ENCODE results near the gene OSBPL3.

OSBPL3 gene

DNA sequence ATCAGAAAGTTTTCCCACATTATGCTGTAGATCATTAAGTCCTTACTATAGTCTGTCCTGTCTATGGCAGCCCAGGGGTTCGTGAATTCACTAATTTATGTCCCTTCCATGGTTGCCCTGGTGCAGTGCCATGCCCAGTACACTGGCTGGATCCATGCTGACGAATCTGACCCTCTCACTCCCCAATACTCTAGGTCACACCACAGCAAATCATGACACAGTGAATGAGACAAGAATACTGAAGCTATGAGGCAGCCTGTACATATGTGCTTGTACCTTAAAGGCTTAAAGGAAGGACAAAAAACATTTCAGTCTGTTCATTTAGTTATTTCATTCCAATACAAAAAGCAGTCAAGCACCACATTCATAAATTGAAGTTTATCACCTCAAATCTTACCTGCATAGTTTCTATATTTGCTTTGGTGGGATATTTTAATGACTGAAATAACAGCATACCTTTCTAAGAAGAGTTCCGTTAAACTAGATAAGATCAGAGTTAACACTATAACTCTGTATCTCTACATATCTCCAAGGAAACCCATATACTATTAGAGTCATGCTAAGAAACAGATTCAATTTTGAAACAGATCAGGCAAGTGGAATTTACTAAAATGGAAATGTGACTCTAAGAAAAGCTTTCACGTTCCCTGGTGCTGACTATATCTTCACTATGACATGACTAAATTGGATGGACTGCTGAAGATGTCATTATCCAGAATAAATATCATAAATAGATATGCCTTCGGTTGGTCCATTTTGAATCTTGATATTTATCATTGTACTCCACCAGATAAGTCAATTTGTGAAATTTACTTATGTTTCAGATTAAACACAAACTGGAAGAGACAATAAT is 36.7 kb downstream of the OSBPL3 start:
- Histone ChIP-seq H3K4me3 (ENCODE audit: insufficient read depth, low read depth, low read length) (no peak overlapping the region), H3K4me1 (ENCODE audit: control insufficient read depth, insufficient read depth, low read length) (no peaks in the 10 kb centered on the region), H3K27me3 (ENCODE audit: control insufficient read depth, insufficient read depth, low read length, poor library complexity, severe bottlenecking) (no peaks in the 10 kb centered on the region), H3K36me3 (ENCODE audit: control insufficient read depth, insufficient read depth, low read length) (no peaks in the 10 kb centered on the region), H3K9me3 (ENCODE audit: control insufficient read depth, low read length) (no peaks in the 10 kb centered on the region), H3K27ac (ENCODE audit: insufficient read depth, low read depth, low read length, poor library complexity, severe bottlenecking) (no peak overlapping the region)
- 86 to 87% methylated on average over 4 to 5 of the region's 5 CpGs for WGBS, 2 experiments

GRCh38 chr7:24942226-24942625 is 37.8 kb downstream of the OSBPL3 start:
- H3K4me1 ChIP-seq (ENCODE audit: control insufficient read depth, insufficient read depth, low read length), result no peaks in the 10 kb centered on the region
- WGBS, 2 experiments, result 83 to 89% methylated on average over 5 of the region's 5 CpGs
- H3K27me3 ChIP-seq (ENCODE audit: control insufficient read depth, insufficient read depth, low read length, poor library complexity, severe bottlenecking), result no peaks in the 10 kb centered on the region
- H3K4me3 ChIP-seq (ENCODE audit: insufficient read depth, low read depth, low read length), result no peak overlapping the region
- H3K9me3 ChIP-seq (ENCODE audit: control insufficient read depth, low read length), result no peaks in the 10 kb centered on the region
- no peak overlapping the region for H3K27ac ChIP-seq (ENCODE audit: insufficient read depth, low read depth, low read length, poor library complexity, severe bottlenecking)
- no peaks in the 10 kb centered on the region for H3K36me3 ChIP-seq (ENCODE audit: control insufficient read depth, insufficient read depth, low read length)

GRCh38 chr7:24939416-24939815 is 40.6 kb downstream of the OSBPL3 start:
- Histone ChIP-seq H3K36me3 (ENCODE audit: control insufficient read depth, insufficient read depth, low read length) (no peaks in the 10 kb centered on the region), H3K9me3 (ENCODE audit: control insufficient read depth, low read length) (no peaks in the 10 kb centered on the region), H3K4me1 (ENCODE audit: control insufficient read depth, insufficient read depth, low read length) (no peaks in the 10 kb centered on the region), H3K4me3 (ENCODE audit: insufficient read depth, low read depth, low read length) (no peak overlapping the region), H3K27me3 (ENCODE audit: control insufficient read depth, insufficient read depth, low read length, poor library complexity, severe bottlenecking) (no peaks in the 10 kb centered on the region), H3K27ac (ENCODE audit: insufficient read depth, low read depth, low read length, poor library complexity, severe bottlenecking) (no peak overlapping the region)
- 92 to 100% methylated on average over 1 of the region's 1 CpG for WGBS, 2 experiments

DNA sequence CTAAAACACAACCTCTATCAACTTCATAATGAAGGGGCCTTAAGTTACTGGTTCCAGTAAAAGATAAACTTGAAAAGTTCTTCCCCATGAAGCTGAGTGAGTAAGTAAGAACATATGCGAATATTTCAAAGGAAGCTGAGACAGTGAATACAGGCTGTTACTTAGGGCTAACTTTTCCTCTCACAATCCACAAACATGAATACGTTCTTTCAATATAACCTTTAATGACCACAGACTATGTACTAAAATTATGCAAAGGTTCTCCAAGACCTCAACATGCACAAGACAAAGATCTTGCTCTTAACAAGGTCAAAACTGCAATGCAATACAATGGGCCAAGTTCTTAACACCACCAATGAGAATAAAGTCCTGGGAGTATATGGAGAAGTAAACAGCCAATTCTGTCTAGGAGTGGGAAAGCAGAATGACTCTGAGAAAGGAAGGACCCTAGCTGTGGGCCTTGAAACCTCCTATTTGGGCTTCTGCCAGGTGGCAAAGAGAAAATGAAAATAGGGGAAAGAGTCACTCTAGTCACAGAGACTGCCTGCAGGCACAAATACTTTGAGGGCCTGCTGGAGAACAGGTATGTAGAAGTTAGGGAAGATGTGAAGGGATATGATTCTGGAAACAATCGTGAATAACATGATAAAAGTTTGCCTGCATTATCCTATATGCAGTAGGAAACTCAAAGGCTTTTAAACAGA is 43.7 kb downstream of the OSBPL3 start:
- Histone ChIP-seq H3K4me3 (ENCODE audit: insufficient read depth, low read depth, low read length) (no peak overlapping the region), H3K9me3 (ENCODE audit: control insufficient read depth, low read length) (no peaks in the 10 kb centered on the region), H3K27ac (ENCODE audit: insufficient read depth, low read depth, low read length, poor library complexity, severe bottlenecking) (no peak overlapping the region), H3K4me1 (ENCODE audit: control insufficient read depth, insufficient read depth, low read length) (peaks cover 11% of the 10 kb centered on the region), H3K36me3 (ENCODE audit: control insufficient read depth, insufficient read depth, low read length) (no peaks in the 10 kb centered on the region), H3K27me3 (ENCODE audit: control insufficient read depth, insufficient read depth, low read length, poor library complexity, severe bottlenecking) (no peaks in the 10 kb centered on the region)
- 82 to 88% methylated on average over 3 of the region's 3 CpGs for WGBS, 2 experiments

- Histone ChIP-seq H3K9me3 (ENCODE audit: control insufficient read depth, low read length) (no peaks in the 10 kb centered on the region), H3K27me3 (ENCODE audit: control insufficient read depth, insufficient read depth, low read length, poor library complexity, severe bottlenecking) (no peaks in the 10 kb centered on the region), H3K27ac (ENCODE audit: insufficient read depth, low read depth, low read length, poor library complexity, severe bottlenecking) (no peak overlapping the region), H3K36me3 (ENCODE audit: control insufficient read depth, insufficient read depth, low read length) (no peaks in the 10 kb centered on the region), H3K4me3 (ENCODE audit: insufficient read depth, low read depth, low read length) (no peak overlapping the region), H3K4me1 (ENCODE audit: control insufficient read depth, insufficient read depth, low read length) (peaks cover 11% of the 10 kb centered on the region)
- 94 to 100% methylated on average over 2 of the region's 2 CpGs for WGBS, 2 experiments
Observed at GRCh38 chr7:24933298-24933697, 46.7 kb downstream of the OSBPL3 start.

GRCh38 chr7:24932815-24933214 is 47.2 kb downstream of the OSBPL3 start:
- no peaks in the 10 kb centered on the region for H3K27me3 ChIP-seq (ENCODE audit: control insufficient read depth, insufficient read depth, low read length, poor library complexity, severe bottlenecking)
- WGBS, 2 experiments, result 85 to 89% methylated on average over 10 of the region's 10 CpGs
- H3K27ac ChIP-seq (ENCODE audit: insufficient read depth, low read depth, low read length, poor library complexity, severe bottlenecking), result no peak overlapping the region
- peaks cover 11% of the 10 kb centered on the region for H3K4me1 ChIP-seq (ENCODE audit: control insufficient read depth, insufficient read depth, low read length)
- H3K4me3 ChIP-seq (ENCODE audit: insufficient read depth, low read depth, low read length), result no peak overlapping the region
- no peaks in the 10 kb centered on the region for H3K9me3 ChIP-seq (ENCODE audit: control insufficient read depth, low read length)
- H3K36me3 ChIP-seq (ENCODE audit: control insufficient read depth, insufficient read depth, low read length), result no peaks in the 10 kb centered on the region

- Histone ChIP-seq H3K27ac (ENCODE audit: insufficient read depth, low read depth, low read length, poor library complexity, severe bottlenecking) (no peak overlapping the region), H3K4me1 (ENCODE audit: control insufficient read depth, insufficient read depth, low read length) (peaks cover 11% of the 10 kb centered on the region), H3K36me3 (ENCODE audit: control insufficient read depth, insufficient read depth, low read length) (no peaks in the 10 kb centered on the region), H3K4me3 (ENCODE audit: insufficient read depth, low read depth, low read length) (no peak overlapping the region), H3K9me3 (ENCODE audit: control insufficient read depth, low read length) (no peaks in the 10 kb centered on the region), H3K27me3 (ENCODE audit: control insufficient read depth, insufficient read depth, low read length, poor library complexity, severe bottlenecking) (no peaks in the 10 kb centered on the region)
- 70 to 71% methylated on average over 3 of the region's 3 CpGs for WGBS, 2 experiments
Observed at GRCh38 chr7:24932389-24932788, 47.6 kb downstream of the OSBPL3 start.

- no peak overlapping the region for H3K4me3 ChIP-seq (ENCODE audit: insufficient read depth, low read depth, low read length)
- H3K27me3 ChIP-seq (ENCODE audit: control insufficient read depth, insufficient read depth, low read length, poor library complexity, severe bottlenecking), result no peaks in the 10 kb centered on the region
- H3K36me3 ChIP-seq (ENCODE audit: control insufficient read depth, insufficient read depth, low read length), result no peaks in the 10 kb centered on the region
- 79 to 81% methylated on average over 3 of the region's 3 CpGs for WGBS, 2 experiments
- H3K27ac ChIP-seq (ENCODE audit: insufficient read depth, low read depth, low read length, poor library complexity, severe bottlenecking), result no peak overlapping the region
- H3K4me1 ChIP-seq (ENCODE audit: control insufficient read depth, insufficient read depth, low read length), result peaks cover 11% of the 10 kb centered on the region
- H3K9me3 ChIP-seq (ENCODE audit: control insufficient read depth, low read length), result no peaks in the 10 kb centered on the region
Observed at GRCh38 chr7:24931844-24932243, 48.1 kb downstream of the OSBPL3 start.

- no peaks in the 10 kb centered on the region for H3K27me3 ChIP-seq (ENCODE audit: control insufficient read depth, insufficient read depth, low read length, poor library complexity, severe bottlenecking)
- no peaks in the 10 kb centered on the region for H3K9me3 ChIP-seq (ENCODE audit: control insufficient read depth, low read length)
- H3K27ac ChIP-seq (ENCODE audit: insufficient read depth, low read depth, low read length, poor library complexity, severe bottlenecking), result no peak overlapping the region
- H3K4me1 ChIP-seq (ENCODE audit: control insufficient read depth, insufficient read depth, low read length), result peaks cover 11% of the 10 kb centered on the region
- 100% methylated on average over 1 of the region's 1 CpG; no CpG with 5 or more reads in 1 of the 2 experiments for whole genome bisulfite sequencing, 2 experiments
- no peak overlapping the region for H3K4me3 ChIP-seq (ENCODE audit: insufficient read depth, low read depth, low read length)
- H3K36me3 ChIP-seq (ENCODE audit: control insufficient read depth, insufficient read depth, low read length), result no peaks in the 10 kb centered on the region
Observed at GRCh38 chr7:24930856-24931255, 49.1 kb downstream of the OSBPL3 start.

Data from ectodermal cell (in vitro differentiated cells).